H9 (cell line): Measurements from ENCODE around the gene AKT1S1. TPM values are rescaled to one million over a fixed set of nuclear protein-coding genes. Genes with fewer than 3 reads are reported as not detected.

Experiments used
- DNase-seq: peaks from one replicate; pipeline ENCODE4 v3.0.0-alpha.2; 2017
- H2AFZ ChIP-seq: one replicate; pipeline ENCODE4 v1.6.1; 2013; ENCODE audit warnings: mild to moderate bottlenecking, low read length, control low read depth, moderate library complexity
- H2AK5ac ChIP-seq: 2 replicates; pipeline ENCODE4 v1.6.1; 2013; ENCODE audit warnings: low read length, control low read depth, mixed read lengths; ENCODE audit not compliant: insufficient read length
- H2BK120ac ChIP-seq: one replicate; pipeline ENCODE4 v1.6.1; 2013; ENCODE audit warnings: low read depth, mild to moderate bottlenecking, low read length, control low read depth, inconsistent platforms; ENCODE audit not compliant: poor library complexity, severe bottlenecking
- H2BK12ac ChIP-seq: 2 replicates; pipeline ENCODE4 v1.6.1; 2013; ENCODE audit warnings: low read length, control low read depth, mixed read lengths, low read depth; ENCODE audit not compliant: insufficient read length
- H2BK15ac ChIP-seq: 2 replicates; pipeline ENCODE4 v1.6.1; 2013; ENCODE audit warnings: low read depth, low read length, control low read depth
- H2BK20ac ChIP-seq: one replicate; pipeline ENCODE4 v1.6.1; 2013; ENCODE audit warnings: low read depth, mild to moderate bottlenecking, low read length, control low read depth, inconsistent platforms; ENCODE audit not compliant: poor library complexity, severe bottlenecking
- H2BK5ac ChIP-seq: 2 replicates; pipeline ENCODE4 v1.6.1; 2013; ENCODE audit warnings: low read length, control low read depth, mixed read lengths; ENCODE audit not compliant: insufficient read length
- H3K14ac ChIP-seq: 2 replicates; pipeline ENCODE4 v1.6.1; 2013; ENCODE audit warnings: low read length, control low read depth; ENCODE audit not compliant: insufficient read depth
- H3K18ac ChIP-seq: 2 replicates; pipeline ENCODE4 v1.6.1; 2013; ENCODE audit warnings: low read depth, mild to moderate bottlenecking, mixed read lengths, low read length, control low read depth; ENCODE audit not compliant: insufficient read length
- H3K23ac ChIP-seq: 2 replicates; pipeline ENCODE4 v1.6.1; 2013; ENCODE audit warnings: low read length, control low read depth, mixed read lengths, low read depth; ENCODE audit not compliant: insufficient read length
- H3K23me2 ChIP-seq: 2 replicates; pipeline ENCODE4 v1.6.1; 2013; ENCODE audit warnings: low read depth, mild to moderate bottlenecking, mixed read lengths, low read length, control low read depth; ENCODE audit not compliant: insufficient read length, poor library complexity, severe bottlenecking
- H3K27ac ChIP-seq: 2 replicates; pipeline ENCODE4 v1.5.1; 2013; ENCODE audit warnings: low read length, control low read depth, mixed read lengths, low read depth; ENCODE audit not compliant: insufficient read length
- H3K27me3 ChIP-seq: 2 replicates; pipeline ENCODE4 v1.6.1; 2013; ENCODE audit warnings: low read length, control low read depth, inconsistent platforms; ENCODE audit not compliant: insufficient read depth
- H3K4ac ChIP-seq: 2 replicates; pipeline ENCODE4 v1.6.1; 2013; ENCODE audit warnings: low read depth, mild to moderate bottlenecking, control low read depth, inconsistent platforms, low read length, moderate library complexity
- H3K4me1 ChIP-seq: 2 replicates; pipeline ENCODE4 v1.6.1; 2013; ENCODE audit warnings: low read length, control low read depth, inconsistent platforms; ENCODE audit not compliant: insufficient read depth
- H3K4me2 ChIP-seq: 2 replicates; pipeline ENCODE4 v1.6.1; 2013; ENCODE audit warnings: low read length, control low read depth, mixed read lengths; ENCODE audit not compliant: insufficient read length, insufficient read depth
- H3K56ac ChIP-seq: 2 replicates; pipeline ENCODE4 v1.6.1; 2013; ENCODE audit warnings: low read depth, mild to moderate bottlenecking, mixed read lengths, low read length, control low read depth; ENCODE audit not compliant: insufficient read length
- H3K79me1 ChIP-seq: 2 replicates; pipeline ENCODE4 v1.6.1; 2013; ENCODE audit warnings: low read depth, mild to moderate bottlenecking, moderate library complexity, low read length, control low read depth, inconsistent platforms; ENCODE audit not compliant: insufficient read depth, poor library complexity, severe bottlenecking
- H3K79me2 ChIP-seq: 2 replicates; pipeline ENCODE4 v1.6.1; 2013; ENCODE audit warnings: low read length, control low read depth, inconsistent platforms; ENCODE audit not compliant: insufficient read depth
- H3K9ac ChIP-seq: 2 replicates; pipeline ENCODE4 v1.6.1; 2013; ENCODE audit warnings: low read length, control low read depth, mixed read lengths; ENCODE audit not compliant: insufficient read length; ENCODE audit errors: extremely low read depth
- H3K9me3 ChIP-seq: one replicate; pipeline ENCODE4 v1.6.1; 2013; ENCODE audit warnings: low read depth, low read length, inconsistent platforms; ENCODE audit not compliant: control insufficient read depth
- H3T11ph ChIP-seq: one replicate; pipeline ENCODE4 v1.6.1; 2013; ENCODE audit warnings: mild to moderate bottlenecking, low read length, control low read depth, inconsistent platforms
- H4K20me1 ChIP-seq: one replicate; pipeline ENCODE4 v1.6.1; 2013; ENCODE audit not compliant: control insufficient read depth, insufficient read length, insufficient read depth
- H4K5ac ChIP-seq: 2 replicates; pipeline ENCODE4 v1.6.1; 2013; ENCODE audit warnings: low read depth, mild to moderate bottlenecking, mixed read lengths, low read length, control low read depth; ENCODE audit not compliant: insufficient read length
- H4K8ac ChIP-seq: replicated peaks from 2 replicates; pipeline ENCODE4 v1.6.1; 2013; ENCODE audit warnings: low read length, control low read depth, mixed read lengths, low read depth; ENCODE audit not compliant: insufficient read length
- H4K91ac ChIP-seq: 2 replicates; pipeline ENCODE4 v1.6.1; 2013; ENCODE audit warnings: low read depth, mild to moderate bottlenecking, moderate library complexity, mixed read lengths, low read length, control low read depth; ENCODE audit not compliant: insufficient read length
- H3K27ac Mint-ChIP-seq, 3 experiments: 2 replicates in 2 of 3; 3 replicates in 1 of 3; pipeline ENCODE4 v1.8.0; 2020 to 2021; ENCODE audit warnings: mixed read lengths in 3 of 3, mild to moderate bottlenecking in 1 of 3, moderate library complexity in 1 of 3
- H3K27me3 Mint-ChIP-seq: 2 replicates; pipeline ENCODE4 v1.8.0; 2021; ENCODE audit warnings: low read depth, mild to moderate bottlenecking, moderate library complexity, mixed read lengths
- H3K36me3 Mint-ChIP-seq, 3 experiments: 2 replicates in 2 of 3; 3 replicates in 1 of 3; pipeline ENCODE4 v1.8.0; 2020 to 2021; ENCODE audit warnings: low read depth in 3 of 3, mixed read lengths in 3 of 3; ENCODE audit not compliant: insufficient read depth in 1 of 3
- H3K4me1 Mint-ChIP-seq, 2 experiments: 2 replicates each; pipeline ENCODE4 v1.8.0; 2020; ENCODE audit warnings: mixed read lengths in 2 of 2
- H3K4me3 Mint-ChIP-seq, 2 experiments: 2 replicates in 1 of 2; 3 replicates in 1 of 2; pipeline ENCODE4 v1.8.0; 2020 to 2021; ENCODE audit warnings: mild to moderate bottlenecking in 2 of 2, mixed read lengths in 2 of 2, moderate library complexity in 1 of 2
- H3K9me3 Mint-ChIP-seq, 2 experiments: 2 replicates in 1 of 2; 3 replicates in 1 of 2; pipeline ENCODE4 v1.8.0; 2020; ENCODE audit warnings: mild to moderate bottlenecking in 2 of 2, mixed read lengths in 2 of 2, moderate library complexity in 1 of 2
- CTCF ChIP-seq: fragments of 200-600 bp; sonication (generic); conservative IDR thresholded peaks from 3 replicates; pipeline ENCODE4 v1.8.0; 2021; ENCODE audit warnings: antibody characterized with exemption, mild to moderate bottlenecking
- WGBS: extraction: QIAGEN DNeasy Blood & Tissue Kit; methylation state at CpG from one replicate; pipeline ENCODE4 v1.1.7; 2013; ENCODE audit warnings: missing lambda C conversion rate, low lambda C conversion rate, mixed read lengths; ENCODE audit not compliant: insufficient read length; ENCODE audit errors: extremely low coverage; 5-methylcytosine and 5-hydroxymethylcytosine counted together
- total RNA-seq: library from RNA; stranded (reverse); gene quantifications from 2 replicates; pipeline ENCODE4 v1.2.1, GENCODE V29; 2021

AKT1S1 gene
- total RNA-seq, 1 experiment from 2014 or later = 43.5 TPM

DNA sequence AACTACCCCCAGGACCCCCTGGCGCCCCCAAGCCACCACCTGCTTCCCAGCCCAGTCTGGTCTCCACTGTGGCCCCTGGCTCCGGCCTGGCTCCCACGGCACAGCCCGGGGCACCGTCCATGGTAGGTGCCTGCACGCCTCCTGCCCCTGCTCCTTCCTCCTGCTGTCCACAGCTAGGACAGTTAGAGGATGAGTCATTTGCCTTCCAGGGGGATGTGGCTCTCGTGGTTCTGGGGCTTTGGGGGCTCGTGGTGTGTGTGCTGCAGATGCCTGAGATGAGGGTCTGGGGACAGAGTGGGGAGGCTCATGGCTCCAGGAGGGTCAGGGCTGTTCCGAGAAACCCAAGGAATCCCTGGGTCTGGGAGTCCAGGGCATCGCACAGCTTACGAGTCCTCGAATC, 46.4 kb downstream of the AKT1S1 start:
- H4K20me1 ChIP-seq = no peaks in the 10 kb centered on the region
- no peaks in the 10 kb centered on the region for H3K79me1 ChIP-seq
- H2BK20ac ChIP-seq = no peak overlapping the region
- H3K4me2 ChIP-seq = no peak overlapping the region
- H3K27ac ChIP-seq = no peak overlapping the region
- no peak overlapping the region for H3T11ph ChIP-seq
- Mint-ChIP-seq H3K9me3 (no peaks in the 10 kb centered on the region), H3K4me1 (no peaks in the 10 kb centered on the region), H3K36me3 (peaks cover 22 to 50% (median 49%) of the 10 kb centered on the region in 3 experiments; a peak in 6 of 7 replicates), H3K27ac (no peak overlapping the region), H3K27me3 (no peaks in the 10 kb centered on the region), H3K4me3 (no peak overlapping the region)
- H4K91ac ChIP-seq = no peak overlapping the region
- H4K5ac ChIP-seq = no peak overlapping the region
- no peak overlapping the region for H4K8ac ChIP-seq
- WGBS = no CpG with 5 or more reads among the region's 12 CpGs
- no peak overlapping the region for H3K9ac ChIP-seq
- no peak overlapping the region for H2BK120ac ChIP-seq
- no peak overlapping the region for H3K56ac ChIP-seq
- H2AFZ ChIP-seq = no peak overlapping the region
- H2BK5ac ChIP-seq = no peak overlapping the region
- H2BK15ac ChIP-seq = no peak overlapping the region
- no peak overlapping the region for H3K4ac ChIP-seq
- no peaks in the 10 kb centered on the region for H3K4me1 ChIP-seq
- H3K14ac ChIP-seq = no peak overlapping the region
- no peaks in the 10 kb centered on the region for H3K9me3 ChIP-seq
- no peak for DNase-seq
- H3K18ac ChIP-seq = no peak overlapping the region
- no peak for TF ChIP-seq CTCF
- H2AK5ac ChIP-seq = no peak overlapping the region
- H3K23ac ChIP-seq = no peak overlapping the region
- no peak overlapping the region for H2BK12ac ChIP-seq
- no peaks in the 10 kb centered on the region for H3K27me3 ChIP-seq
- no peaks in the 10 kb centered on the region for H3K23me2 ChIP-seq
- H3K79me2 ChIP-seq = no peaks in the 10 kb centered on the region
